HG03565 (cell line): ENCODE measurements around the gene GYS1.

Experiments used
- ATAC-seq: cut with Tn5 transposase; IDR thresholded peaks from one replicate; pipeline ENCODE4 v1.9.1; 2021; ENCODE audit warnings: mild to moderate bottlenecking, moderate library complexity; ENCODE audit not compliant: unreplicated experiment

The GYS1 gene

DNA sequence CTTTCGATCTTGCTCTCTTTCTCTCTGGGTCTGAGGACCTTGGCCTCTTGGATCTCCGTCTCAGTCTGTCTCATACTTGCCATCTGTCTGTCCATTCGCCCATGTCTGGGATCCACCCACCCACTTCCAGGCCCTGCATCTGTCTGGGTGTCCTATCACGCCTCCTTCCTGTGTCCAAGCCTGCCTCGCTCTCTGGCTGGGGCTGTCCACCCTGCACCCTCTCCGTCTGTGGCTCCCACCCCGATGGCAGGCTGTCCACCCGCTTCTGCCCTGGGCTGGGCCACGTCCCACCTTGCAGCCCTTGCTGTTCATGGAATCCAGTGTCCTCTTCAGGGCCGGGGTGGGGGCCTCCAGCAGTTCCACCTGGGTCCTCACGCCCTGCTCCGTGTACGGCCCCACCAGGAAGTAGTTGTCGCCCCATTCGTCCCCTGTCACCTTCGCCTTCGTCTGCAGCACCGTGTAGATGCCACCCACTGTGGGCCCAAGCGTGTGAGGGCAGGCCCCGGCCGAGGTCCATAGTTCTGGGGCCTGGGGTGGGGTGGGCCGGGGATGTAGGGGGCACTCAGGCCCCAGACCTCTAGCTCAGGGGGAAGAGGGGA lies 2.0 kb downstream of the GYS1 start:
- ATAC-seq, result no peak

DNA sequence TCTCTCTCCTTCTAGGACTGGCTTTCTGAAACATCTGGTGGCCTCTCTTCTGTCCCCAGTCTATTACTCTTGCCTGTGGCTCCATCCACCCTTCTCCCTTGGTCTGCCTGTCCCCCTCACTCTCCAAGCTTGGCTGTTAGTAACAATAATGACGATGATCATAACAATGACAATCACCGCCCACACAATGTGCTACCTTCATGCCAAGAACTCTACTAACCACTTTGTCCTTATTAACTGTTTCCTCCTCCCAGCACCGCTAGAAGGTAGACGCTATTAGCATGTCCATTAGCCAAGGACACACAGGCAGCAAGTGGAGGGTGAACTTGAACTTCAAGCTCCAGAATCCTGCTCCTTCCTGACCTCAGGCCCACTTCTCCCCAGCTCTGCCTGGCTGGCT lies 2.7 kb downstream of the GYS1 start:
- no peak for ATAC-seq

DNA sequence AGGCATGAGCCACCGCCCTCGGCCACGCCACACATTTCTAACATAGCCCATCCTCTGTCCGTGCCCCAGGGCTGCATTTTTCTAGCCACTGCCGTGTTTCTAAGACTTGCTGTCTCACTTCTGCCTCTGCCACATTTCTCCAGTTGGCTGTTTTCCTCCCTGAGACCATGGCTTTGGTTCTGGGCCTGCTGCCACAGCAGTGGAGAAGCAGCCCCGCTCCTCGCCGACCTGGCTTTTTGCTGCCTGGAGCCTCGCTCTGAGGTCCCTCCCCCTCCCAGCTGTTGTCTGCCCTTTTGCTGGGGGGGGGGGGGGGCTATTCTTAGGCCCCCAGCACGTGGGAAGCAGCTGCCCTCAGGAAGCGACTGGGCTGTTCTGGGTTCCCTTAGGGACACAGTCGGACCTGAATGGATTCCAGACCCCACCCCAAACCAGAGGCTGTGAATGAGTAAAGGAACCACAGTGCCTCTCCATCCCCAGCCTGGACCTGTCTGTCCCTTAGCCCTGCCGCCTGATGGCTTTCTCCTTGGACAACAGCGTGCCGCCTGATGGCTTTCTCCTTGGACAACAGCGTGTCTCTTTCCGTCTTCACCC lies 3.3 kb downstream of the GYS1 start:
- ATAC-seq, result no peak

DNA sequence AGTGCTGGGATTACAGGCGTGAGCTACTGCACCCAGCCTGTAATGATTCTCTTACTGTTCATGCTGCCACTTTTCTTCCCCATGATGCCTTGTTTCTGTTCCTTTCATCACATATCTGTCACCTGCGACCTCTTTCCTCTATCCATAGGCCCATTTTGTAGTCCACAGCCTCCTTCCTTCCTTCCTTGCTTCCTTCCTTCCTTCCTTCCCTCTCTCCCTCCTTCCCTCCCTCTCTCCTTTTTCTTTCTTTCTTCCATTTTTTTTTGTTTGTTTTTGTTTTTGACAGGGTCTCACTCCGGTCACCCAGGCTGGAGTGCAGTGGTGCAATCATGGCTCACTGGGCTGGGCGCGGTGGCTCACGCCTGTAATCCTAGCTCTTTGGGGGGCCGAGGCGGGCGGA lies 4.2 kb downstream of the GYS1 start:
- ATAC-seq, result no peak

DNA sequence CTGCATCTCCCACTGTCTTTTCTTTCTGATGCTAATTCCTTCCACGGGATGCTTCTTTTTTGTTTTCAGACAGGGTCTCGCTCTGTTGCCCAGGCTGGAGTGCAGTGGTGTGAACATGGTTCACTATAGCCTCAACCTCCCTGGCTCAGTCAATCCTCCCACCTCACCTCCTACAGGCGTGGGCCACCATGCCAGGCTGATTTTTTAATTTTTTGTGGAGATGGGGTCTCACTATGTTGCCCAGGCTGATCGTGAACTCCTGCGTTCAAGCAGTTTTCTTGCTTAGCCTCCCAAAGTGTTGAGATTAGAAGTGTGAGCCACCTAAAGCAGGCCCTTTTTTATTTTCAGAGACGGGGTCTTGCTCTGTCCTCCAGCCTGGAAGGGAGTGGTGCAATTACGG lies 4.8 kb downstream of the GYS1 start:
- ATAC-seq, result no peak

DNA sequence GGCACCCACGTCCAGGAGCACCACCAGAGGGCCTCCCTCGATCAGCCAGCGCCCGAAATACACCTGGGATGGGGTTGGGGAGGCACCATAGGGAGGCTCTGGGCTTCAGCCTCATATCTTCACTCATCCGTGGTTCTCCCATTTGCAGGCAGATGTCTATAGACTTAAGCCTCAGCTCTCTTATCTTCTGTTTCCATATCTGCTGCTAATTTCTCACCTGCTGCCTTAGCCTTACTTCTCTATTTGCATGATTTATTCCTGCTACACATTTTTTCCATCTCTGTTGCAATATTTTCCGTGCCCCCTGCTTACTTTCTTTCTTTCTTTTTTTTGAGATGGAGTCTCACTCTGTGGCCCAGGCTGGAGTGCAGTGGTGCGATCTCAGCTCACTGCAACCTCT lies 5.8 kb downstream of the GYS1 start:
- no peak for ATAC-seq

DNA sequence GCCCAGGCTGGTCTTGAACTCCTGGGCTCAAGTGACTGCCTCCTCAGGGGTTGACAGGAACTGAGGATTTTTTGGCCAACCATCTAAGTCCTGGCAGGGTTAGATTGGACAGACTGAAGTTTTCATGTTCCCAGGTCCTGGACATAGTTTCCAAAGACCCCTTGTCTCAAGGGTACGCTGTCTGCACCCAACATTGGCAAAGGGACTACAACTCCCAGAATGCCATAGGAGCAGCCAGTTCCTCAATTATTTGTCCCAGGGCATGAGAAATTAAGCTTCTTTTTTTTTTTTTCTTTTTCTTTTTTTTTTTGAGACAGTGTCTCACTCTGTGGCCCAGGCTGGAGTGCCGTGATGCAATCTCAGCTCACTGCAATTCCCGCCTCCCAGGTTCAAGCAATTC lies 6.9 kb downstream of the GYS1 start:
- ATAC-seq, result no peak

DNA sequence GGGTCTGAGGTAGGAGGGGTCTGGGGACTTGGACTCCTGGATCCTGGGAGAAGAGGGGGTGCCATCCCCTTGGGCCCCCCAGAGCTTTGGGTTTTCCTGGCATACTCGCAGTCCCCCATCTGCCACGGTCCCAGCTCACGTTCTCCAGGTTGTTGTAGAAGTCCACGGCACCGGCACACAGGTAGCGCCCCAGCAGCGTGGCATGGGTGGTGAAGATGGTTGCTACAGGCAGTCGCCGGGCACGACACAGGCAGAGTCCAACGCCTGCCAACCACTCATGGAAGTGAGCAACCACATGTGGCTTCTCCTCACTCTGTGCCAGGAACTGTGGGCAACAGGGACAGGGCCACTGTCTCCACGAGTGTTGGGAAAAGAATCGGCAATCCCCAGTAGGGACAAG lies 7.4 kb downstream of the GYS1 start:
- no peak for ATAC-seq

DNA sequence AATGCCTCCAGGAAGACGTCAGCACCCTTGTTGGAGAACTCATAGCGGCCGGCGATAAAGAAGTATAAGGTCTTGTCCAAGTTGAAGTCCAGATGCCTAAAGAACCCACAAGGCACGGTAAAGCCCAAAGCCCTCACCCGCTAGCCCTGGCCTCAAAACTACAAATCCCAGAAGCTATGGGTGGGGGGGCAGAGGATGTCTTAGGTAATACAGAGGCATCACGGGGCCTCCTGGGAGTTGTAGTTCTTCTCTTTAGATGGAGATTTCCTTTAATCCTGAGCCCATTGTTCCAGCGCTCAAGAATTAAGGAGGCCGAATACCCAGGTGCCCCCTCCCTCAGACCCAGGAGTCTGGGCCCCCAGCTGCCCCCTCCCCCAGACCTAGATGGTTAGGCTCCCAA lies 10.8 kb downstream of the GYS1 start:
- no peak for ATAC-seq

DNA sequence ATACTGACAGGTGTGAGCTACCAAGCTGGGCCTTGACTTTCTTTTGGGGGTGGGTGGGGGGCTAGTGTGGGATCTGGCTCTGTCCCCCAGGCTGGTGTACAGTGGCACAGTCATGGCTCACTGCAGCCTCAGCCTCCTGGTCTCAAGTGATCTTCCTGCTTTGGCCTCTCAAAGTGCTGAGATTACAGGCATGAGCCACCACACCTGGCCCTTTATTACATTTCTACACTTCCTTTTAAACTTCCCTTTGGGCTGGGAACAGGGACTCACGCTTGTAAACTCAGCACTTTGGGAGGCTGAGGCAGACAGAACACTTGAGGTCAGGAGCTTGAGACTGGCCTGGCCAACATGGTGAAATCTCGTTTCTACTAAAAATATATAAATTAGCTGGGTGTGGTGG lies 16.0 kb downstream of the GYS1 start:
- ATAC-seq, result no peak

DNA sequence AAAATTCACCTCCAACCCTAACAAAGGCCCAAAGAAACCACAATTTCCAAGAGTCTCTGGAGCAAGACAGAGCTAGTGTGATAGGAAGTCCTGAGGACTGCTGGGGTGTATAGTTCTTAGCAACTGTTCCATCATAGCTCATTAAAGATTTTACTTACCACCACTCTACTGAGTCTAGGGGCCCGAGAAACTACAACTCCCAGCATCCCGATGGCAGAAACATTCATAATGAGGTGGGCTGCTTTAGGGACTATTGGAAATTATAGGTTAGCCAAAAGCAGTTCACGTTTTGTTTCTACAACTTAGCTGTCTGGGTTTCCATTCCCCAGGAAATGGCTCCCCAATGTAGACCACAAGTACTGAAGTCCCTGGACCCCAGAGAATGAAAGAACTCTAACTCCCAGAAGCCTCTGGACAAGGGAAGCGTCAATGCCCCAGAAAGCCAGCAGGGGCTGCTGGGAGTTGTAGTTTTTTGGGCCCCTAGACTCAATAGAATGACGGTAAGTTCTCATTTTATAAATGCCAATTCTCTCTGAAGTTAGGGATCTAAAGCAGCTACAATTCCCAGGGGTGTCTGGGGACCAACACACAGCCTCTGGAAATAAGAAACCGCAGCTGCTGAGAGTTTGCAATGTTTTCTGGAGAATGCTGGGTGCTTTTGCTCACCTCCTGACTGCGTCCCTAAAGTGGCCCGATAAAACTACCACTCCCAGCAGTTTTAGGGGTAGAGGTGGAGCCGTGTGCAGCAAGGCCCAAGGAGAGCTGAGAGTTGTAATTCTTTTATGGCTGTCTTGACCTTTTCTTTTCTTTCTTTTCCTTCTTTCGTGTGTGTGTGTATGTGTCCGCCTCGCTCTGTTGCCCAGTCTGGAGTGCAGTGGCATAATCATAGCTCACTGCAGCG lies 16.9 kb downstream of the GYS1 start:
- ATAC-seq, result no peak

DNA sequence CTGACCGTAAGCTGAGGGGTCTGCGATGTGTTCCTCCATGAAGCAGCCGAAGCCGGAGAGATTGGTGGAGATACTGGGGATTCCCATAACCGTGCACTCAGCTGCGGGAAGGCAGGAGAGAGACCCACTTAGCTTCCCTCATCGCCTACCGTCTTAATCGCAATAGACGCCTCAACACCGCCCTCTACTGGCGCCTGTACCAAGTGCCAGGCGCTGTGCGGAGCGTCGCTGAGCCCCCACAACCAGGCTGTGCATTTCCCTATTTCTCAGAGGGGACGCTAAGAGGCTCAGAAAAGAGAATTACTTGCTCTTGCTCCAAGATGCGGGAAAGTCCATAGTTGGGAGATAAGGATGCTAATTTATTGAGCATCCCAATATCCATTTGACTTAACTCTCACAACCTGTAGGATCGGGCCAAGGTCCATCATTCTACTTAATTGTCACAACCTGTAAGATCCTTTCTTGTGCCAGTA lies 22.1 kb downstream of the GYS1 start:
- no peak for ATAC-seq

DNA sequence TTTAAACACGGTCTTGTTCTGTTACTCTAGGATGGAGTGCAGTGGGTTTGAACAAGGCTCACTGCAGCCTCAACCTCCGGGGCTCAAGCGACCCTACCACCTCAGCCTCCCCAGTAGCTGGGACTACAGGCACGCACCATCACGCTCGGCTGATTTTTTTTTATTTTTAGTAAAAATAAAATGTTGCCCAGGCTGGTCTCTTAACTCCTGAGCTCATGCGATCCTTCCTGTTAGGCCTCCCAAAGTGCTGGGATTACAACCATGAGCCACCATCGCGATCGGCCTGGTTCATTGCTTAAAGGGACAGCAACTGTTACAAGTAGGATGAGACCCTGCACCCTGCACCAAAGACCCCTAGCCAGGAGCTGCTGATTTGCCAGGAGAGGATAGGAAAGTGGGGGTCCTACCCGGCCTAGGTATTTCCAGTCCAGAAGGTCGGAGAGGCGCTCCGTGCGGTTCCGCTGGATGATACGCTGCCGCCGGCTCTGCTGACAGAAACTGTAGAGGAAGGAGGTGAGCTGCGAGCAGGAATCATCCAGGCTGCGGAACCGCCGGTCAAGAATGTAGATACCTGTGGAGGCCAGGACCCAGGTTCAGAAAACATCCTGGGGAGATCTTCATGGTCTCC lies 22.9 kb downstream of the GYS1 start:
- no peak for ATAC-seq

DNA sequence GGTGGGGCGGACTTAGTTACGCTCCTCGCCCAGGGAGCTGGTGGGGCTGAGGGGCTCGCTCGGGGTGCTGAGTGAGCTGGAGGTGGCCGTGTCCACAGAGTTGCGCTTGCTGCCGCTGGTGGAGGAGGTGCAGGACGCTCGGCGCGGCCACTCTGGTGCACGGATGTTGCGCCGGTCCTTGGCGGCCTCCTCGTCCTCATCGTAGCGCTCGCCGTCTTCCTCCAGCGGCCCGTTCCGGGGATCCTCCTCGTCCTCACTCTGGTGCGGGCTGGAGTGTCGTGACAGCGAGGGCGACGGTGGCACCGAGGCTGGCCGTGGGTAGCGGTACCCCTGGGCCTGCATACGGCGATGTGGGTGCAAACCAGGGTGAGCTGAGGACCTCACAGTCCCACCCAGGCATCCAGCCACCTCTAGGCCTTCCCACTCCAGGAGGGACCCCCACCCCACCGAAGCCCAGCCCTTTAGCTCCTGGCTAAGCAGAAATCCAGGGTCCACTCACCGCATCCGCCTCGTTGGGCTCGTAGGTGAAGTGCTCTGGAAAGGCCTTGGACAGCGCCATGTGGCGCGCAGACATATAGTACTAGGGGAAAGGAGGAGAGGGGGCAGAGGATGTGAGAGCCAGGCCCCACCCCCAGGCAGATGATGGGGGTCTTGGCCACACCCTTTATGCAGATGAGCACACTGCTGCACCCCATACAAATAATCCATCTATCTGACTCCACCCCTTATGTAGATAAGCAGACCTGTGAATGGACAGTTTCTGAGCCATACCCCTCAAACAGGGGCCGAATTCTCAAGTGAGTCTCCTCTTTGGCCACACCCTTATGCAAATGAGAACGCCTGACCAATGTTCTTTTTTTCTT lies 23.6 kb downstream of the GYS1 start:
- ATAC-seq, result no peak

DNA sequence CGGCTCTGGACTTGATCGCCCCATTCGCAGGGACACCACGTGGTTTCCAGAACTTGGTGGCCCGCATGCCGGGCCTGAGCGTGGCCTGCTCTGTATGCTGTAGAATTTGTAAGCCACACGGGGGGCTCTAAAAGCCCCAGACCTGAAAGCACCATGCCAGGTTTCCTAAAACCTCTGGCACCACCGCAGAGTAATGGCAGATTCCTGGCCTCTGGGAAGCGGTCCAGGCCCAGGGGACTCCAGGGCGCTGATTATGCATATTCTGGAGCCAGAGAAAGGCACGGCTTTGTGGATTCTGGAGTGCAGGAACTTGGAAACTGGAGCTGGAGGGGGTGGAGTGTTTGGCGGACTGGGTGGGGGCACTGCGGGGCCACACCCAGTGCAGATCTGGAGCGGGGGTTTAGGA lies 24.3 kb downstream of the GYS1 start:
- ATAC-seq, result no peak

DNA sequence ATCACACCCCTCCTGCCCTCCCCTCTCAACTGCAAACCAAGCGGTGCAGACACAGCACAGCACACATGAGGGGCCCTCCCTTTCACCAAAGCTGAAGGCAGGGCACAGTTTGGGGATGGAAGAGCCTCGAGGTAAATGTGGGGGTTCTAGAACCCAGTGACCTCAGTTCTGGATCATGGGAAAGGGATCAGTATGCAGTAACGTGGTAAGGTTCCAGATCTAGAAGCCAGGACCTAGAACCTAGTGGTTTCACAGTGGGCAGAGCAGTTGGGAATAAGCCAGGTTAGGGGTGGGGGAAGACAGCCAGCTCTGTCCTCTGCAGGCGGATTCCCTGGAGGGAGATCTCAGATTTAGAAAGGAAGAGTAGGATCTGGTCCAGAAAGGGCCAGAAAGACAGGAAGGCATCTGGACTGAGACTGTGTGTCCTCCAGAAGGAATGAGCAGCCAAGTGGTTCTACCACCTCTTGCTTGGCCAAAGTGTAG lies 24.9 kb downstream of the GYS1 start:
- no peak for ATAC-seq

DNA sequence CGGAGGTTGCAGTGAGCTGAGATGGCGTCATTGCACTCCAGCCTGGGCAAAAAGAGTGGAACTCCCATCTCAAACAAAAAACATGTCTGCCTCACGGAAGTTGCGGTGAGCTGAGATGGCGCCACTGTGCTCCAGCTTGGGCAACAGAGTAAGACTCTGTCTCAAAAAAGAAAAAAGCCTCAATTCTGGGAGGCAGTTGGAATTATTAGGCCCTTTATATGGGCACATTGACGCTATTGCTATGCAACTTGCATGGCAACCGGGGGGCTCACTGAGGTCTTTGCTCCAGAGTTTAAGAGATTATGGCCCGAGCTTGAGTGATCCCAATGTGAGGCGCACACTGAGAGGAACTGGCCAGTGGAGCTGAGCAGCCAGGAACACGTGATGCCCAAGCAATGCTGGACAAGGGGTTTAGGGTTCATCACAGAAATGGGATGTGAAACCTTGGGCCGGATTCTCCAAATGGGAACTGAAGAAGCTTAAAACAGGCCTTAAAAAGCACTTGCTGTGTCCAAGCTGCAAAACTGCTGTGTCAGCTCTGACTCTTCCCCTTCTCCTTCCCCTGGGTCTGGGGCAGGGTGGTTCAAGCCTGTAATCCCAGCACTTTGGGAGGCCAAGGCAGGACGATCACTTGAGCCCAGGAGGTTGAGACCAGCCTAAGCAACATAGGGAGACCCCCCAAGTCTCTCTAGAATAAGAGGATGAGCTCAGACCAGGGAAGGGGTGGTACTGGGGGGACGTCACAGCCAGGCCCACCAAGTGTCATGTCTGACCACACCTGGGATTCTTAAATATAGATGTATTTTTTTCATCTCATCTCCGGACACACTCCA lies 25.5 kb downstream of the GYS1 start:
- ATAC-seq, result no peak

DNA sequence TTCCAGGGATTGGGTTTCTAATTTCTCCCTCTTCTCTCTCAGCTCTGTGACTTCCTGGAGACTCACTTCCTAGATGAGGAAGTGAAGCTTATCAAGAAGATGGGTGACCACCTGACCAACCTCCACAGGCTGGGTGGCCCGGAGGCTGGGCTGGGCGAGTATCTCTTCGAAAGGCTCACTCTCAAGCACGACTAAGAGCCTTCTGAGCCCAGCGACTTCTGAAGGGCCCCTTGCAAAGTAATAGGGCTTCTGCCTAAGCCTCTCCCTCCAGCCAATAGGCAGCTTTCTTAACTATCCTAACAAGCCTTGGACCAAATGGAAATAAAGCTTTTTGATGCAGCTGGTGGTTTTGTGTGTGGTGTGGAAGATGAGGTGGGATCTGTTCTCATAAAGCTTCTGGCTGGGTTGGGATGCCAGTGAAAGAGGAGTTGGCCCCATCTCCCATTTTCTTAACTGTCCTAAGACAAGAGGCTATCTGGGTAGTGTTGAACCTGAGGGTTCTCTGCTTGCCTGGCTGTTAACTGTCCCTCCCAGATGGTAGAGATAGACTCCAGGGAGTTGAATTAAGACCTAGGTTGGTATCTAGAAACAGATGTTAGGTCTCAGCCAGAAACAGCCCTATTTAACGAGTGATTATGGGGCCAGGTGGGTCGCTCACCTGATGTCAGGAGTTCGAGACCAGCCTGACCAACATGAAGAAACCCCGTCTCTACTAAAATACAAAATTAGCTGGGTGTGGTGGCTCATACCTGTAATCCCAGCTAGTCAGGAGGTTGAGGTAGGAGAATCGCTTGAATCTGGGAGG lies 26.4 kb downstream of the GYS1 start:
- ATAC-seq, result no peak
